ENCODE data around the gene PNPLA7.

DNA sequence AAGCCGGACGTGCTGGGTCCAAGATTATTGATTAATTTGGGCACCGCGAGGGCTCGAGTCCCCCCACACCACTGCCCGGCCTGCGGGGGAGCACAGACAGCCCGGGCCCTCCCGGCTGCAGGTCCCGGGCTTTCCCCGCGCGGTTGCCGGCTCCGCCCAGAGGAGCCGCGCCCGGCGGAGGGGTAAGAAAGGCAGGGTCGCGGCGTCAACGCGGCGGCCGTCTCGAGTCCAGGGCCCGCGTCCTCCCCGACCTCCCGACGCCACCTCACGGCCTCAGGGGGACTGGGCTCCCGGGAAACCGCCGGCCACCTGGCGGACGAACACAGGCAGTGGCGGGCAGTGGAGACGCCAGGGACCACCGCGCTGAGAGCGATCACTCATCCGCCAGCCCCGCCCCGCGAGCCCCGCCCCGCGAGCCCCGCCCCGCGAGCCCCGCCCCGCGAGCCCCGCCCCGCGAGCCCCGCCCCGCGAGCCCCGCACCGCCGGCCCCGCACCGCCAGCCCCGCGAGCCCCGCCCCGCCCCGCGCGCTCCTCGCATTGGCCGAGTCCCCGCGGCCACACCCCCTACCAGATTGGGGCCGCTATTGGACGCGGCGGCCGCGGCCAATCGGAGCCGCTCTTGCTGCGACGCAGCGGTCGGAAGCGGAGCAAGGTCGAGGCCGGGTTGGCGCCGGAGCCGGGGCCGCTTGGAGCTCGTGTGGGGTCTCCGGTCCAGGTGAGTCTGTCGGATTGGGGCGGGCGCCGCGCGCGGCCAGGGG is 1.2 kb upstream of the PNPLA7 start, which contains the start of gene MRPL41:
- TF ChIP-seq CTCF (IDR thresholded peaks at IDR 0.05) (peak in 2 of 3 experiments; percentile 19 to 60), POLR2A (IDR thresholded peaks at IDR 0.05) (no peak)
